Liver (tissue), 9 donors: ENCODE data around the gene TBC1D12. TPM values are rescaled to one million over a fixed set of nuclear protein-coding genes. Genes with fewer than 3 reads are reported as not detected.

Experiments used
- DNase-seq: peaks from one replicate; pipeline ENCODE4 v3.0.0-alpha.2; 2017; ENCODE audit warnings: low spot score
- H3K27ac ChIP-seq, 2 donors: one replicate each; pipeline ENCODE4 v1.7.0; 2013; ENCODE audit warnings: inconsistent platforms in 2 of 2, low read length in 2 of 2, control low read depth in 1 of 2, low read depth in 1 of 2, mild to moderate bottlenecking in 1 of 2
- H3K27me3 ChIP-seq, 4 donors: one replicate each; pipeline versions ENCODE4 v1.6.1 to v1.7.0; 2013; ENCODE audit warnings: low read length in 3 of 4, inconsistent platforms in 1 of 4, mild to moderate bottlenecking in 1 of 4, moderate library complexity in 1 of 4; ENCODE audit not compliant: control insufficient read depth in 4 of 4, insufficient read depth in 4 of 4
- H3K36me3 ChIP-seq, 4 donors: one replicate each; pipeline versions ENCODE4 v1.6.1 to v1.7.0; 2013; ENCODE audit warnings: low read length in 3 of 4, mild to moderate bottlenecking in 3 of 4, low read depth in 1 of 4, moderate library complexity in 1 of 4; ENCODE audit not compliant: control insufficient read depth in 4 of 4, insufficient read depth in 3 of 4
- H3K4me1 ChIP-seq, 4 donors: one replicate each; pipeline versions ENCODE4 v1.6.1 to v1.7.0; 2013; ENCODE audit warnings: low read length in 3 of 4, mild to moderate bottlenecking in 3 of 4, moderate library complexity in 1 of 4; ENCODE audit not compliant: control insufficient read depth in 4 of 4, insufficient read depth in 4 of 4
- H3K4me3 ChIP-seq, 3 donors: one replicate each; pipeline versions ENCODE4 v1.6.1 to v1.7.0; 2013; ENCODE audit warnings: low read length in 3 of 3, control low read depth in 1 of 3, low read depth in 1 of 3, mild to moderate bottlenecking in 1 of 3
- H3K9ac ChIP-seq, 2 donors: one replicate each; pipeline ENCODE4 v1.7.0; 2013; ENCODE audit warnings: low read length in 2 of 2, mild to moderate bottlenecking in 2 of 2, moderate library complexity in 2 of 2, control low read depth in 1 of 2, low read depth in 1 of 2
- H3K9me3 ChIP-seq, 4 donors: one replicate each; pipeline versions ENCODE4 v1.6.1 to v1.7.0; 2013; ENCODE audit warnings: low read length in 3 of 4; ENCODE audit not compliant: control insufficient read depth in 4 of 4
- CTCF ChIP-seq: fragments of 150-350 bp; IDR thresholded peaks from 2 replicates; pipeline ENCODE4 v1.5.1; 2017; ENCODE audit warnings: improper control_type of control experiment, low read depth, low read length; ENCODE audit not compliant: missing input control
- EGR1 ChIP-seq, 2 donors: IDR thresholded peaks; 2 replicates each; pipeline ENCODE4 v1.6.1; 2016 to 2018; ENCODE audit warnings: antibody characterized with exemption in 2 of 2, low read depth in 2 of 2
- HNF4A ChIP-seq, 2 donors: conservative IDR thresholded peaks; 2 replicates each; pipeline ENCODE4 v1.6.1; 2016; ENCODE audit warnings: antibody characterized with exemption in 2 of 2, mild to moderate bottlenecking in 2 of 2
- JUND ChIP-seq, 2 donors: IDR thresholded peaks; 2 replicates each; pipeline ENCODE4 v1.6.1; 2016; ENCODE audit warnings: antibody characterized with exemption in 2 of 2
- NR2F2 ChIP-seq: IDR thresholded peaks from 2 replicates; pipeline ENCODE4 v1.6.1; 2016; ENCODE audit warnings: antibody characterized with exemption
- RAD21 ChIP-seq, 2 donors: IDR thresholded peaks; 2 replicates each; pipeline ENCODE4 v1.6.1; 2016; ENCODE audit warnings: antibody characterized with exemption in 2 of 2, mild to moderate bottlenecking in 2 of 2
- REST ChIP-seq: IDR thresholded peaks from 2 replicates; pipeline ENCODE4 v1.6.1; 2016; ENCODE audit warnings: antibody characterized with exemption, mild to moderate bottlenecking
- RXRA ChIP-seq, 2 donors: IDR thresholded peaks; 2 replicates each; pipeline ENCODE4 v1.6.1; 2017 to 2018; ENCODE audit warnings: antibody characterized with exemption in 2 of 2, mild to moderate bottlenecking in 1 of 2
- ZBTB33 ChIP-seq: IDR thresholded peaks from 2 replicates; pipeline ENCODE4 v1.6.1; 2016; ENCODE audit warnings: antibody characterized with exemption
- whole genome bisulfite sequencing: extraction: QIAGEN DNeasy Blood & Tissue Kit; methylation state at CpG from one replicate; pipeline ENCODE4 v1.1.7; 2013; 5-methylcytosine and 5-hydroxymethylcytosine counted together
- polyA plus RNA-seq, 2 donors: library from polyadenylated mRNA; stranded (reverse) in 1 of 2; unstranded in 1 of 2; fragments of 200-250 nt in 1 of 2; fragments of >200 nt in 1 of 2; fragmentation: Nextera tagmentation in 1 of 2; extraction: Ambion mirVana in 1 of 2; gene quantifications; one replicate each; pipeline versions ENCODE4 v1.2.1 to v1.2.3, GENCODE V29; 2013 to 2015
- total RNA-seq, 2 donors: library from RNA; depleted of rRNA; stranded (reverse); fragments of >200 nt; gene quantifications; one replicate each; pipeline ENCODE4 v1.2.3, GENCODE V29; 2014
- TF ChIP-seq, protein P1 (sequence below): IDR thresholded peaks from 2 replicates; pipeline ENCODE4 v1.6.1; 2016; ENCODE audit warnings: antibody characterized with exemption
- TF ChIP-seq, protein P2 (sequence below): IDR thresholded peaks from 2 replicates; pipeline ENCODE4 v1.6.1; 2016; ENCODE audit warnings: antibody characterized with exemption
- donor health status: healthy.
- donor health status: healthy.
- donor health status: healthy.
- donor health status: healthy.
- donor health status: healthy.

Gene TBC1D12
- total and polyA plus RNA-seq, 4 donors, result 2.6 to 7.5 (median 5.0) TPM

- H3K27ac ChIP-seq, result no peak overlapping the region
- H3K36me3 ChIP-seq, result no peaks in the 10 kb centered on the region
- H3K9ac ChIP-seq, result no peak overlapping the region
- no peak overlapping the region for H3K4me3 ChIP-seq
- TF ChIP-seq NR2F2 (no peak), REST (no peak)
- TF ChIP-seq, protein P1, sequence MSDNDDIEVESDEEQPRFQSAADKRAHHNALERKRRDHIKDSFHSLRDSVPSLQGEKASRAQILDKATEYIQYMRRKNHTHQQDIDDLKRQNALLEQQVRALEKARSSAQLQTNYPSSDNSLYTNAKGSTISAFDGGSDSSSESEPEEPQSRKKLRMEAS, result no peak
- H3K4me1 ChIP-seq, result peaks cover 0 to 3% (median 0%) of the 10 kb centered on the region in 4 donors
- no peaks in the 10 kb centered on the region for H3K27me3 ChIP-seq
- no peaks in the 10 kb centered on the region for H3K9me3 ChIP-seq
- DNase-seq, result no peak
Measured at GRCh38 chr10:94432443-94432842, 30.1 kb downstream of the TBC1D12 start.

DNA sequence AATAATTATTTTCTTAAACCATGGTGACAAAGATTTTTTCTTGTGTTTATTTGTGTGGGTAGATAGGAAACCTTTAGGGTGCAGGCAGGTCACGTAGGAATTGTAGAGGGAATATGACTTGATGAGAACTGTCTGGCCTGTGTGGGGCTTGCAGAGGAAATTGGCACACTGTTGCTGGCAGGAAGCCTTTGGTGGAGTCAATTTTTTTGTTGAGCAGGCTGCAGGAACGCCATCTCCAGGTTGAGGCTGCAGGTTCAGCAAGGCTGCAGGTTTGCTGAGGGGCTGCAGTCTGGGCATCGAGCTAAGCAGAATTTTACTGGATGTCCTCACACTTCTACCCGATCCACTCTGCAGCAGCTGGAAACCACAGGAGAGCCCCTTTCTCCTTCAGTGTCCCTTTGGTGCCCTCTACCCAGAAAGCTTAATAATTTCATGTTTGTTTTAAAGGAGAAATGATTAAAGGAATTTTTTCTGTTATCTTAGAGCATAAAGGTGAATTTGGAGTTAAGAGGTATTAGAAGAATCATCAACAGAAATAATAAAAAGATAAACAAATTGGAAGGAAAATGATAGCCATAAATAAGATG, 37.0 kb downstream of the TBC1D12 start:
- DNase-seq, result no peak
- Histone ChIP-seq H3K36me3 (no peaks in the 10 kb centered on the region), H3K27me3 (no peaks in the 10 kb centered on the region), H3K4me1 (peaks cover 0 to 3% (median 1%) of the 10 kb centered on the region in 4 donors), H3K9ac (no peak overlapping the region), H3K27ac (no peak overlapping the region), H3K4me3 (no peak overlapping the region), H3K9me3 (no peaks in the 10 kb centered on the region)
- TF ChIP-seq, protein P1, result no peak
- TF ChIP-seq RAD21 (IDR thresholded peaks at IDR 0.05) (peak in 1 of 2 donors; percentile 30), JUND (IDR thresholded peaks at IDR 0.05) (no peak), EGR1 (IDR thresholded peaks at IDR 0.05; ENCODE audit: low read depth in 2 of 2) (no peak), RXRA (IDR thresholded peaks at IDR 0.05) (no peak), CTCF (peak; percentile 5), HNF4A (conservative IDR thresholded peaks at IDR 0.05) (no peak), ZBTB33 (no peak), REST (no peak)
- TF ChIP-seq, protein P2, sequence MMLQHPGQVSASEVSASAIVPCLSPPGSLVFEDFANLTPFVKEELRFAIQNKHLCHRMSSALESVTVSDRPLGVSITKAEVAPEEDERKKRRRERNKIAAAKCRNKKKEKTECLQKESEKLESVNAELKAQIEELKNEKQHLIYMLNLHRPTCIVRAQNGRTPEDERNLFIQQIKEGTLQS, result no peak
- 62% methylated on average over 4 of the region's 4 CpGs for WGBS
